ENCODE measurements around the gene NRG4.
A peak's percentile ranks its signal among the peaks of the same experiment; 100 is the strongest.

Gene NRG4

DNA sequence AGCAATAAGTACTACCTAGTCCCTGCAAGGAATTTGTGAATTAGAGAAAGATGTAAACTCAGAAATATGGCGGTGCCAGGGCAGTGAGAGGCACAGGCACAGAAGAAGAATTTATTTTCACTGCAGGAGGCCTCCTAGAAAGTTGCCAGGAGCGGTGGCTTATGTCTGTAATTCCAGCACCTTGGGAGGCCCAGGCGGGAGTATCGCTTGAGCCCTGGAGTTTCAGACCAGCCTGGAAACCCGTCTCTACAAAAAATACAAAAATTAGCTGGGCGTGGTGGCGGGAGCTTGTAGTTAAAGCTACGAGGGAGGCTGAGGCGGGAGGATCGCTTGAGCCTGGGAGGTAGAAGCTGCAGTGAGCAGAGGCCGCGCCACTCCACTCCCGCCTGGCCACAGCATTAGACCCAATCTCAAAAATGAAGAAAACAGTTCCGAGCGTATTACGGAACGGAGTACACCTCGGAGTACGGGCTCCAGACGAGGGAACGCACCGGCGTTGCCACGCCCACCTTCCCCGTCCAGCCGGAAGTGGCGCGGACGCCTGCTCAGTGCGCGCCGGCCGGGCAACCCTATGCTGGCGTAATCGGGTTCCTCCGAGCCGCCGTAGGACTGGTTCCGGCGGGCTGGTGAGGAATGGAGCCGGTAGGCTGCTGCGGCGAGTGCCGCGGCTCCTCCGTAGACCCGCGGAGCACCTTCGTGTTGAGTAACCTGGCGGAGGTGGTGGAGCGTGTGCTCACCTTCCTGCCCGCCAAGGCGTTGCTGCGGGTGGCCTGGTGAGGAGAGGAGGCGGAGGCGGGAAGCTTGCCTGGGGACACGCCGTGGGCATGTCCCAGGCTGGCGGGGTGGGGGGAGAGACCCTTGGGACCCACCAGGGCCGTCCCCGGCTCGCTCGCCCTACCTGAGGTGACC lies 108.6 kb downstream of the NRG4 start, which contains the start of gene FBXO22:
FBXO22 (plus strand) TSS at position 548 of the 909 bp plus-strand sequence; CDS start at position 634, 86 bp downstream.
- Histone ChIP-seq H3K14ac (ENCODE audit: low read length) (peak within 1 kb of the TSS; percentile 82), H2BK5ac (ENCODE audit: low read depth, low read length, poor library complexity) (peak within 1 kb of the TSS; percentile 89)
- no CpG with 5 or more reads among the region's 63 CpGs for WGBS (ENCODE audit: extremely low coverage, insufficient coverage, insufficient read length)

DNA sequence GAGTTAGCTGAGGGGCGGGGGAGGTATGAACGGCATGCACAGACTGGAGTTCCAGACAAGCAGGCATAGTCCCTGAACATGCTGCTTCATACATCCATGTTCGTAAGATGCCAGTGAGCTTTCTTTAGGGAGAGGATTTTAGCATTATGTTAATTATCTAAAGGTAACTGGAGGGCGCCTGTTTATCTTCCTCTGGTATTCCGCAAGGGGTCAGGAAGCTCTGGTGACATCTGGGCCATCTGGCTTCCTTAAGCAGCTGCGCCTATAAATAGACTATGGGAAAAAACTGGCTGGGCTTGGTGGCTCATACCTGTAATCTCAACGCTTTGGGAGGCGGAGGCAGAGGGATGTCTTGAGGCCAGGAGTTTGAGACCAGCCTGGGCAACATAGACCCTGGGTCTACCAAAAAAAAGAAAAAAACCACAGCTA lies 110.1 kb downstream of the NRG4 start:
- Histone ChIP-seq H2BK12ac (ENCODE audit: low read length) (no peak overlapping the region), H3K4ac (ENCODE audit: low read depth, low read length) (no peak overlapping the region), H3K14ac (ENCODE audit: low read length) (no peak overlapping the region), H4K12ac (ENCODE audit: low read depth, low read length) (no peak overlapping the region), H3K27me3 (ENCODE audit: insufficient read depth, low read length) (no peaks in the 10 kb centered on the region), H3K23ac (ENCODE audit: low read length) (no peak overlapping the region), H3K27ac (ENCODE audit: low read depth, low read length) (peak overlapping the region; percentile 46), H4K8ac (ENCODE audit: low read depth, low read length) (no peak overlapping the region), H2BK120ac (ENCODE audit: insufficient read depth, low read length, poor library complexity) (no peak overlapping the region), H2AK5ac (ENCODE audit: low read length) (no peak overlapping the region), H3K4me1 (ENCODE audit: control insufficient read depth in 1 of 2, insufficient read depth in 2 of 2, low read length in 2 of 2) (peaks cover 4 to 12% of the 10 kb centered on the region in 2 experiments), H3K4me3 (ENCODE audit: low read depth, low read length) (no peak overlapping the region), H2AFZ (ENCODE audit: insufficient read depth, low read length, poor library complexity) (no peak overlapping the region), H3K9me3 (ENCODE audit: insufficient read depth, low read depth, low read length) (no peaks in the 10 kb centered on the region), H3K79me1 (ENCODE audit: low read length) (peaks cover 15% of the 10 kb centered on the region), H4K91ac (ENCODE audit: low read depth, low read length) (no peak overlapping the region), H2BK5ac (ENCODE audit: low read depth, low read length, poor library complexity) (no peak overlapping the region), H3K9ac (ENCODE audit: low read length) (no peak overlapping the region), H3K4me2 (ENCODE audit: low read length) (peak overlapping the region; percentile 24), H3K79me2 (ENCODE audit: control insufficient read depth, insufficient read depth, low read length, poor library complexity) (peaks cover 7% of the 10 kb centered on the region), H3K36me3 (ENCODE audit: control insufficient read depth in 1 of 2, insufficient read depth in 2 of 2, low read length in 2 of 2) (peaks cover 2 to 9% of the 10 kb centered on the region in 2 experiments), H3K18ac (ENCODE audit: low read length) (no peak overlapping the region)
- DNase-seq, result peak; percentile 90 to 93
- no CpG with 5 or more reads among the region's 8 CpGs for WGBS (ENCODE audit: extremely low coverage, insufficient coverage, insufficient read length)

More for the DNA sequence above, 108.6 kb downstream of the NRG4 start, which contains the start of gene FBXO22:
- peaks cover 0 to 5% of the 10 kb centered on the region in 2 experiments for H3K36me3 ChIP-seq (ENCODE audit: control insufficient read depth in 1 of 2, insufficient read depth in 2 of 2, low read length in 2 of 2)
- no peaks in the 10 kb centered on the region for H3K9me3 ChIP-seq (ENCODE audit: insufficient read depth, low read depth, low read length)
- no peaks in the 10 kb centered on the region for H3K27me3 ChIP-seq (ENCODE audit: insufficient read depth, low read length)
- peak within 1 kb of the TSS; percentile 58 for H3K18ac ChIP-seq (ENCODE audit: low read length)
- H3K79me1 ChIP-seq (ENCODE audit: low read length), result peaks cover 15% of the 10 kb centered on the region
- peaks cover 12% of the 10 kb centered on the region for H3K79me2 ChIP-seq (ENCODE audit: control insufficient read depth, insufficient read depth, low read length, poor library complexity)
- H4K91ac ChIP-seq (ENCODE audit: low read depth, low read length), result peak within 1 kb of the TSS; percentile 82
- H2AFZ ChIP-seq (ENCODE audit: insufficient read depth, low read length, poor library complexity), result peak within 1 kb of the TSS; percentile 33
- H2BK12ac ChIP-seq (ENCODE audit: low read length), result peak within 1 kb of the TSS; percentile 1
- DNase-seq, result peak; percentile 93 to 94
- peak within 1 kb of the TSS; percentile 69 for H3K4me2 ChIP-seq (ENCODE audit: low read length)
- H3K4me1 ChIP-seq (ENCODE audit: control insufficient read depth in 1 of 2, insufficient read depth in 2 of 2, low read length in 2 of 2), result peaks cover 4 to 15% of the 10 kb centered on the region in 2 experiments
- H3K23ac ChIP-seq (ENCODE audit: low read length), result no peak within 1 kb of the TSS
- peak within 1 kb of the TSS; percentile 26 for H2AK5ac ChIP-seq (ENCODE audit: low read length)
- peak within 1 kb of the TSS; percentile 53 for H3K4ac ChIP-seq (ENCODE audit: low read depth, low read length)
- H3K9ac ChIP-seq (ENCODE audit: low read length), result peak within 1 kb of the TSS; percentile 99
- peak within 1 kb of the TSS; percentile 62 for H4K12ac ChIP-seq (ENCODE audit: low read depth, low read length)
- peak within 1 kb of the TSS; percentile 88 for H4K8ac ChIP-seq (ENCODE audit: low read depth, low read length)
- peak within 1 kb of the TSS; percentile 100 for H3K4me3 ChIP-seq (ENCODE audit: low read depth, low read length)
- H3K27ac ChIP-seq (ENCODE audit: low read depth, low read length), result peak within 1 kb of the TSS; percentile 96
- H2BK120ac ChIP-seq (ENCODE audit: insufficient read depth, low read length, poor library complexity), result peak within 1 kb of the TSS; percentile 67

DNA sequence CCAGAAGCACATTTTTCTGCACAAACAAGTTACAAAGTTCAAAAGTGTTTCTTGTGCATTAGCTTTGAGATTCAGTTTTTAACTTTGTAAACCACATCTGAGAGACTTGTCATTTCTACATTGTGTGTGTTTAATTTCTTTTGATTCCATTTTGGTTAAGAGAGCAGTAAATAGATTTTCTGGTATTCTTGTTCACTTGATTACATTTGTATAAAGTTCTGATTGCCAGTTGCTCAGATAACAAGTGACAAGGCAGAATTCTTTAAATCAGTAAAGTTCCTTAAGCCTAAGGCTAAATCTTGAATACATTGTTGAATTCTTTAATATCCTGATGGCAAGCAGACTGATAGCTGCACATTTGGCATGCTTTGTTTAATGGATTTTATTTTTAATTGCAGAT lies 111.6 kb downstream of the NRG4 start:
- Histone ChIP-seq H3K27me3 (ENCODE audit: insufficient read depth, low read length) (no peaks in the 10 kb centered on the region), H3K36me3 (ENCODE audit: control insufficient read depth in 1 of 2, insufficient read depth in 2 of 2, low read length in 2 of 2) (peaks cover 2 to 9% of the 10 kb centered on the region in 2 experiments), H4K8ac (ENCODE audit: low read depth, low read length) (no peak overlapping the region), H2BK12ac (ENCODE audit: low read length) (no peak overlapping the region), H3K79me1 (ENCODE audit: low read length) (peaks cover 15% of the 10 kb centered on the region), H2AFZ (ENCODE audit: insufficient read depth, low read length, poor library complexity) (no peak overlapping the region), H3K14ac (ENCODE audit: low read length) (no peak overlapping the region), H3K9ac (ENCODE audit: low read length) (no peak overlapping the region), H2AK5ac (ENCODE audit: low read length) (no peak overlapping the region), H2BK120ac (ENCODE audit: insufficient read depth, low read length, poor library complexity) (no peak overlapping the region), H3K4me2 (ENCODE audit: low read length) (no peak overlapping the region), H3K18ac (ENCODE audit: low read length) (no peak overlapping the region), H4K12ac (ENCODE audit: low read depth, low read length) (no peak overlapping the region), H3K9me3 (ENCODE audit: insufficient read depth, low read depth, low read length) (no peaks in the 10 kb centered on the region), H4K91ac (ENCODE audit: low read depth, low read length) (no peak overlapping the region), H3K4ac (ENCODE audit: low read depth, low read length) (no peak overlapping the region), H3K23ac (ENCODE audit: low read length) (no peak overlapping the region), H2BK5ac (ENCODE audit: low read depth, low read length, poor library complexity) (no peak overlapping the region), H3K79me2 (ENCODE audit: control insufficient read depth, insufficient read depth, low read length, poor library complexity) (peaks cover 7% of the 10 kb centered on the region), H3K4me1 (ENCODE audit: control insufficient read depth in 1 of 2, insufficient read depth in 2 of 2, low read length in 2 of 2) (peaks cover 4 to 12% of the 10 kb centered on the region in 2 experiments), H3K4me3 (ENCODE audit: low read depth, low read length) (no peak overlapping the region), H3K27ac (ENCODE audit: low read depth, low read length) (no peak overlapping the region)
- peak in 1 of 2 donors; percentile 47 for DNase-seq

DNA sequence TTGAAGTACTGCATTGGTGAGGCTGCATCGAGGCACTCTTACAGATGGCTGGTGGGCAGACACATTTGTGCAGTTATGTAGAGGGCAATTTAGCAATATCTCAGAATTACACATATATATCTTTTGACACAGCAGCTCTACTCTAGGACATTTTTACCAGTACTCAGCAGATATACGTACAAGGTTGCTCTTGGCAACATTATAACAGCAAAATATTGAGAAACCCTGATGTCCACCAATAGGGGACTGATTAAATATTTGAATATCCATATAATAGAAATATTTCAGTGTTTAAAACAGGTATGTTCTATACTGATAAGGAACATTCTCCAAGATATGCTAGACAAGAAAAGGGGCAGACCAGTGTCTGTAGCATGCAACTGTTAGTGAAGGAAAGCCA lies 116.5 kb downstream of the NRG4 start:
- H3K18ac ChIP-seq (ENCODE audit: low read length), result no peak overlapping the region
- H3K4ac ChIP-seq (ENCODE audit: low read depth, low read length), result no peak overlapping the region
- no peak overlapping the region for H3K27ac ChIP-seq (ENCODE audit: low read depth, low read length)
- no peak overlapping the region for H3K14ac ChIP-seq (ENCODE audit: low read length)
- H3K9ac ChIP-seq (ENCODE audit: low read length), result no peak overlapping the region
- no peak overlapping the region for H2BK120ac ChIP-seq (ENCODE audit: insufficient read depth, low read length, poor library complexity)
- no CpG with 5 or more reads among the region's 2 CpGs for WGBS (ENCODE audit: extremely low coverage, insufficient coverage, insufficient read length)
- peaks cover 5% of the 10 kb centered on the region for H3K79me1 ChIP-seq (ENCODE audit: low read length)
- H2BK5ac ChIP-seq (ENCODE audit: low read depth, low read length, poor library complexity), result no peak overlapping the region
- no peaks in the 10 kb centered on the region for H3K79me2 ChIP-seq (ENCODE audit: control insufficient read depth, insufficient read depth, low read length, poor library complexity)
- no peak overlapping the region for H4K91ac ChIP-seq (ENCODE audit: low read depth, low read length)
- H2AFZ ChIP-seq (ENCODE audit: insufficient read depth, low read length, poor library complexity), result no peak overlapping the region
- H3K9me3 ChIP-seq (ENCODE audit: insufficient read depth, low read depth, low read length), result no peaks in the 10 kb centered on the region
- no peak overlapping the region for H3K4me3 ChIP-seq (ENCODE audit: low read depth, low read length)
- peak in 1 of 2 donors; percentile 18 for DNase-seq
- H3K4me1 ChIP-seq (ENCODE audit: control insufficient read depth in 1 of 2, insufficient read depth in 2 of 2, low read length in 2 of 2), result peaks cover 0 to 4% of the 10 kb centered on the region in 2 experiments
- no peak overlapping the region for H4K12ac ChIP-seq (ENCODE audit: low read depth, low read length)
- H3K36me3 ChIP-seq (ENCODE audit: control insufficient read depth in 1 of 2, insufficient read depth in 2 of 2, low read length in 2 of 2), result peaks cover 5 to 9% of the 10 kb centered on the region in 2 experiments
- no peaks in the 10 kb centered on the region for H3K27me3 ChIP-seq (ENCODE audit: insufficient read depth, low read length)
- H2AK5ac ChIP-seq (ENCODE audit: low read length), result no peak overlapping the region
- no peak overlapping the region for H3K23ac ChIP-seq (ENCODE audit: low read length)
- H4K8ac ChIP-seq (ENCODE audit: low read depth, low read length), result no peak overlapping the region
- H2BK12ac ChIP-seq (ENCODE audit: low read length), result no peak overlapping the region
- H3K4me2 ChIP-seq (ENCODE audit: low read length), result no peak overlapping the region

Measured in trophoblast cell (in vitro differentiated cells and primary cell).